ENCODE data around the gene KAT6B. TPM values are rescaled to one million over a fixed set of nuclear protein-coding genes. Genes with fewer than 3 reads are reported as not detected.

KAT6B gene
- total and polyA plus RNA-seq, 2 of the 8 experiments (the other 6 are each of a cell fraction or from before 2014, with no cell fraction given): 7.3 to 30.8 TPM

DNA sequence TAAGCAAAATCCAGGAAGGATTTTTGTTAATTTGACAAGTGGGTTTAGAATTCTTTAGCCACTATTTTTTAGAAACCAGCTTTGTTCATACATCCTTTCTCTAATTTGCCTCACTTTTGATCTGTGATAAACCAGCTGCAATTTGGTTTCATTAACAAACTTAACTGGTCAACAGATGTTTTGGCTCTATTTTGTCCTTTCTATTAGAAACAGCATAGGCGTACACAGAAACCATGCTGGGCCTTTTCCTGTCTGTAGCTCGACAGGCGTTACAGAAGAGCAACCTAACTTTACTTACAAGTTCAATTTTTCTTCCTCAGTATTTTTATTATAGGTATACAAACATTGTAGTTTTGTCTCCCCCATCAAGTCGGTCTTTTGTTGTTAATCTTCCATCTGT, 28.2 kb downstream of the KAT6B start (continued):
- TF ChIP-seq, protein P1, sequence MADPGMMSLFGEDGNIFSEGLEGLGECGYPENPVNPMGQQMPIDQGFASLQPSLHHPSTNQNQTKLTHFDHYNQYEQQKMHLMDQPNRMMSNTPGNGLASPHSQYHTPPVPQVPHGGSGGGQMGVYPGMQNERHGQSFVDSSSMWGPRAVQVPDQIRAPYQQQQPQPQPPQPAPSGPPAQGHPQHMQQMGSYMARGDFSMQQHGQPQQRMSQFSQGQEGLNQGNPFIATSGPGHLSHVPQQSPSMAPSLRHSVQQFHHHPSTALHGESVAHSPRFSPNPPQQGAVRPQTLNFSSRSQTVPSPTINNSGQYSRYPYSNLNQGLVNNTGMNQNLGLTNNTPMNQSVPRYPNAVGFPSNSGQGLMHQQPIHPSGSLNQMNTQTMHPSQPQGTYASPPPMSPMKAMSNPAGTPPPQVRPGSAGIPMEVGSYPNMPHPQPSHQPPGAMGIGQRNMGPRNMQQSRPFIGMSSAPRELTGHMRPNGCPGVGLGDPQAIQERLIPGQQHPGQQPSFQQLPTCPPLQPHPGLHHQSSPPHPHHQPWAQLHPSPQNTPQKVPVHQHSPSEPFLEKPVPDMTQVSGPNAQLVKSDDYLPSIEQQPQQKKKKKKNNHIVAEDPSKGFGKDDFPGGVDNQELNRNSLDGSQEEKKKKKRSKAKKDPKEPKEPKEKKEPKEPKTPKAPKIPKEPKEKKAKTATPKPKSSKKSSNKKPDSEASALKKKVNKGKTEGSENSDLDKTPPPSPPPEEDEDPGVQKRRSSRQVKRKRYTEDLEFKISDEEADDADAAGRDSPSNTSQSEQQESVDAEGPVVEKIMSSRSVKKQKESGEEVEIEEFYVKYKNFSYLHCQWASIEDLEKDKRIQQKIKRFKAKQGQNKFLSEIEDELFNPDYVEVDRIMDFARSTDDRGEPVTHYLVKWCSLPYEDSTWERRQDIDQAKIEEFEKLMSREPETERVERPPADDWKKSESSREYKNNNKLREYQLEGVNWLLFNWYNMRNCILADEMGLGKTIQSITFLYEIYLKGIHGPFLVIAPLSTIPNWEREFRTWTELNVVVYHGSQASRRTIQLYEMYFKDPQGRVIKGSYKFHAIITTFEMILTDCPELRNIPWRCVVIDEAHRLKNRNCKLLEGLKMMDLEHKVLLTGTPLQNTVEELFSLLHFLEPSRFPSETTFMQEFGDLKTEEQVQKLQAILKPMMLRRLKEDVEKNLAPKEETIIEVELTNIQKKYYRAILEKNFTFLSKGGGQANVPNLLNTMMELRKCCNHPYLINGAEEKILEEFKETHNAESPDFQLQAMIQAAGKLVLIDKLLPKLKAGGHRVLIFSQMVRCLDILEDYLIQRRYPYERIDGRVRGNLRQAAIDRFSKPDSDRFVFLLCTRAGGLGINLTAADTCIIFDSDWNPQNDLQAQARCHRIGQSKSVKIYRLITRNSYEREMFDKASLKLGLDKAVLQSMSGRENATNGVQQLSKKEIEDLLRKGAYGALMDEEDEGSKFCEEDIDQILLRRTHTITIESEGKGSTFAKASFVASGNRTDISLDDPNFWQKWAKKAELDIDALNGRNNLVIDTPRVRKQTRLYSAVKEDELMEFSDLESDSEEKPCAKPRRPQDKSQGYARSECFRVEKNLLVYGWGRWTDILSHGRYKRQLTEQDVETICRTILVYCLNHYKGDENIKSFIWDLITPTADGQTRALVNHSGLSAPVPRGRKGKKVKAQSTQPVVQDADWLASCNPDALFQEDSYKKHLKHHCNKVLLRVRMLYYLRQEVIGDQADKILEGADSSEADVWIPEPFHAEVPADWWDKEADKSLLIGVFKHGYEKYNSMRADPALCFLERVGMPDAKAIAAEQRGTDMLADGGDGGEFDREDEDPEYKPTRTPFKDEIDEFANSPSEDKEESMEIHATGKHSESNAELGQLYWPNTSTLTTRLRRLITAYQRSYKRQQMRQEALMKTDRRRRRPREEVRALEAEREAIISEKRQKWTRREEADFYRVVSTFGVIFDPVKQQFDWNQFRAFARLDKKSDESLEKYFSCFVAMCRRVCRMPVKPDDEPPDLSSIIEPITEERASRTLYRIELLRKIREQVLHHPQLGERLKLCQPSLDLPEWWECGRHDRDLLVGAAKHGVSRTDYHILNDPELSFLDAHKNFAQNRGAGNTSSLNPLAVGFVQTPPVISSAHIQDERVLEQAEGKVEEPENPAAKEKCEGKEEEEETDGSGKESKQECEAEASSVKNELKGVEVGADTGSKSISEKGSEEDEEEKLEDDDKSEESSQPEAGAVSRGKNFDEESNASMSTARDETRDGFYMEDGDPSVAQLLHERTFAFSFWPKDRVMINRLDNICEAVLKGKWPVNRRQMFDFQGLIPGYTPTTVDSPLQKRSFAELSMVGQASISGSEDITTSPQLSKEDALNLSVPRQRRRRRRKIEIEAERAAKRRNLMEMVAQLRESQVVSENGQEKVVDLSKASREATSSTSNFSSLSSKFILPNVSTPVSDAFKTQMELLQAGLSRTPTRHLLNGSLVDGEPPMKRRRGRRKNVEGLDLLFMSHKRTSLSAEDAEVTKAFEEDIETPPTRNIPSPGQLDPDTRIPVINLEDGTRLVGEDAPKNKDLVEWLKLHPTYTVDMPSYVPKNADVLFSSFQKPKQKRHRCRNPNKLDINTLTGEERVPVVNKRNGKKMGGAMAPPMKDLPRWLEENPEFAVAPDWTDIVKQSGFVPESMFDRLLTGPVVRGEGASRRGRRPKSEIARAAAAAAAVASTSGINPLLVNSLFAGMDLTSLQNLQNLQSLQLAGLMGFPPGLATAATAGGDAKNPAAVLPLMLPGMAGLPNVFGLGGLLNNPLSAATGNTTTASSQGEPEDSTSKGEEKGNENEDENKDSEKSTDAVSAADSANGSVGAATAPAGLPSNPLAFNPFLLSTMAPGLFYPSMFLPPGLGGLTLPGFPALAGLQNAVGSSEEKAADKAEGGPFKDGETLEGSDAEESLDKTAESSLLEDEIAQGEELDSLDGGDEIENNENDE (IDR thresholded peaks at IDR 0.05; ENCODE audit: insufficient replicate concordance, low read length): no peak
- TF ChIP-seq SIN3A (conservative IDR thresholded peaks at IDR 0.05 in 1 of 2, IDR thresholded peaks at IDR 0.05 in 1 of 2; ENCODE audit: low read depth in 1 of 2, low read length in 2 of 2) (no peak), RNF2 (IDR thresholded peaks at IDR 0.05; ENCODE audit: borderline replicate concordance, low read depth, low read length, missing control alignments, poor library complexity, severe bottlenecking) (no peak), RAD21 (IDR thresholded peaks at IDR 0.05 in 1 of 2, conservative IDR thresholded peaks at IDR 0.05 in 1 of 2; ENCODE audit: low read depth in 2 of 2, low read length in 2 of 2) (no peak)

Data from H1 (cell line).